Amniotic epithelial cell (primary cell): ENCODE data around the gene SASH3.
"Not testable (repeated sequence)": the region's sequence is repeated elsewhere in the genome, so short reads cannot be mapped to it uniquely, and the experiment has no call there.

Experiments used
- DNase-seq: peaks from one replicate; pipeline ENCODE4 v3.0.0-alpha.2; 2010; ENCODE audit warnings: low read depth

SASH3 gene

GRCh38 chrX:129779747-129780146 is at the start of gene SASH3:
TSS of gene SASH3 (plus strand) at chrX:129779949. CDS start at chrX:129780098, 149 bp downstream.
- no peak for DNase-seq

- no peak for DNase-seq
Observed at GRCh38 chrX:129731228-129731627, 48.5 kb upstream of the SASH3 start.

- DNase-seq: no peak
Observed at GRCh38 chrX:129732857-129733256, 46.9 kb upstream of the SASH3 start.

- DNase-seq: no peak
Observed at GRCh38 chrX:129733335-129733734, 46.4 kb upstream of the SASH3 start.

- peak; percentile 65 for DNase-seq
Observed at GRCh38 chrX:129736491-129736890, 43.3 kb upstream of the SASH3 start.

GRCh38 chrX:129737916-129738315 is 41.8 kb upstream of the SASH3 start:
- DNase-seq: peak; percentile 67

GRCh38 chrX:129738466-129739308 is 41.1 kb upstream of the SASH3 start, which contains the start of gene XPNPEP2:
TSS of gene XPNPEP2 (plus strand) at chrX:129738979. CDS start at chrX:129739214, 235 bp downstream.
- no peak for DNase-seq

- DNase-seq: no peak
Observed at GRCh38 chrX:129739578-129739977, 40.2 kb upstream of the SASH3 start.

- DNase-seq: no peak
Observed at GRCh38 chrX:129741880-129742758, 37.6 kb upstream of the SASH3 start.

GRCh38 chrX:129742759-129743152 is 37.0 kb upstream of the SASH3 start:
- not testable (repeated sequence) for DNase-seq

- no peak for DNase-seq
Observed at GRCh38 chrX:129743821-129744220, 35.9 kb upstream of the SASH3 start.

- no peak for DNase-seq
Observed at GRCh38 chrX:129744861-129745321, 34.9 kb upstream of the SASH3 start.

GRCh38 chrX:129746557-129747470 is 32.9 kb upstream of the SASH3 start:
- peak; percentile 27 for DNase-seq

- no peak for DNase-seq
Observed at GRCh38 chrX:129747533-129747932, 32.2 kb upstream of the SASH3 start.

GRCh38 chrX:129748305-129748704 is 31.4 kb upstream of the SASH3 start:
- peak; percentile 92 for DNase-seq

GRCh38 chrX:129749069-129749468 is 30.7 kb upstream of the SASH3 start:
- peak; percentile 50 for DNase-seq

GRCh38 chrX:129750971-129751370 is 28.8 kb upstream of the SASH3 start:
- DNase-seq: peak; percentile 54

- peak; percentile 24 for DNase-seq
Observed at GRCh38 chrX:129754056-129755024, 25.4 kb upstream of the SASH3 start.

- DNase-seq: no peak
Observed at GRCh38 chrX:129755779-129756650, 23.7 kb upstream of the SASH3 start.
